ENCODE results near the gene IQGAP2.

IQGAP2 gene

GRCh38 chr5:76385540-76385939 lies 17.5 kb upstream of the IQGAP2 start:
- DNase-seq: no peak

DNA sequence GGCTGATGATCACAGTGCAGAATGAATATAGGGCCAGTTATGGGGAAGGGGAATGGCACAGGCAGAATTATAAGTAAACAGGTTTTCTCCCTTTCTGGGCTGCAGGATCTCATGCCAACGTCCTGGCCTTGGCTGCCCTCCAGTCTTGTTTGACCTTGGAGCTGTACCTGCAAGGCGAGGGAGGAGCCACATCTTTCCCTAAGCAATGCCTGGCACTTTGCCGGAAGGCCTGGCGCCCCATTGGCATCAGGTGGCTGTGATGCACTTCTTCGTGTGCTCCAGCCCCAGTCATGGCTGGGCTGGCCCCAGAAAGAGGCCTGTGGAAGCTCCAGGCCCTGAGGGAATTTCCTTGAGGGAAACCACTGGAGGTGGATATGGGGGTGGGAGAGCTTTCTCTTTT lies 16.7 kb upstream of the IQGAP2 start:
- DNase-seq: no peak

GRCh38 chr5:76388236-76388635 lies 14.8 kb upstream of the IQGAP2 start:
- DNase-seq: no peak

DNA sequence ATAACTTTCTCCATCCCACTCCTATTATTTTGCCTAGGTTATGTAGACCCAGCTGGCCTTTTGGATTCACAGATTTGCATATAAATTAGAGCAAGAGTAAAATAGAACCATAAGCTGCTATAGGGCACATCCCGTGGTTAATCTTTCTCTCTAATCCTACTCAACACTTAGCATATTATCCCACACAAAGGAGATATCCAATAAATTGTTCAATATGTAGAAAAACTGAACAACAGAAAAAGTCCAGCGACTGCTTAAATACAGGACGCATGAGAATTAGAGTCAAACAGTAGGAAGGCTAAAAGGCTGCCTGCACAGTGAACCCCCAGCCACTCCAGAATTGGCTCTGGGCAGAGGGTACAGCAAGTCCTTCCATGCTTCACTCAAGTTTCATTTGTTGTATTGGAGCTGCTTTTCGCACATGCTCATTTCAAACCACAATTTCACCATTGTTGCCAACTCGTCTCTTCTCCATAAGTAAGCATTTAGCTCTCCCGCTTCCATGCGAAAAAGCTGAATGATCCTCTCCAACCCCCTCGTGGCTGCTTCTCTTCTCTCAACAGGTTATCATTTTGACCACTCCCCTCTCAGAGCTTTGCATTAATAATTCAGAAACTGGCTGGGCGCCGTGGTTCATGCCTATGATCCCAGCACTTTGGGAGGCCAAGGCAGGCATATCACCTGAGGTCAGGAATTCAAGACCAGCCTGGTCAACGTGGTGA lies 14.1 kb upstream of the IQGAP2 start:
- no peak for DNase-seq

DNA sequence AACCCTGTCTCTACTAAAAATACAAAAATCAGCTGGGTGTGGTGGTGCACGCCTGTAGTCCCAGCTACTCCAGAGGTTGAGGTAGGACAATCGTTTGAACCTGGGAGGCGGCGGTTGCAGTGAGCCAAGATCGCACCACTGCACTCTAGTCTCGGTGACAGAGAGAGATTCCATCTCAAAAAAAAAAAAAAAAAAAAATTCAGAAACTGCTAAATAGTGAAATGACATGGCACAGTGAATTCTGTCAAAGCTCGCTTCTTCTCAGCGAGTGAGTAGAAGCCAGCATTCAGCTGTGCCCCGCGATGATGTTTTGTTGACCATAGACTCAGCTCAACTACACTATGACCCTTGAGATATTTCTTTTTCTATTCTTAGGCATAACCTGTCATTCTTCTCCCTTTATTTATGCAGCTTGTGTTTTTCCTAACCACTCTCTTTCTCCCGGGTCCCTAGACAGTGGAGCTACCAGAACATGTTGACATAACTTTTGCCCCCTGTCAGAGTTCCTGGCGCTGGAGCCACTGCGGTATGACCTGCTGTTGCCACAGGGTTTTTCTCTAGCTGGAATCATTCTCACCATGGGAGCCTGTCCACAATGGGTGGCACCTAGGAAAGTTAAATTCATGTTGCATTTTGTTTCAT lies 13.5 kb upstream of the IQGAP2 start:
- no peak for DNase-seq

DNA sequence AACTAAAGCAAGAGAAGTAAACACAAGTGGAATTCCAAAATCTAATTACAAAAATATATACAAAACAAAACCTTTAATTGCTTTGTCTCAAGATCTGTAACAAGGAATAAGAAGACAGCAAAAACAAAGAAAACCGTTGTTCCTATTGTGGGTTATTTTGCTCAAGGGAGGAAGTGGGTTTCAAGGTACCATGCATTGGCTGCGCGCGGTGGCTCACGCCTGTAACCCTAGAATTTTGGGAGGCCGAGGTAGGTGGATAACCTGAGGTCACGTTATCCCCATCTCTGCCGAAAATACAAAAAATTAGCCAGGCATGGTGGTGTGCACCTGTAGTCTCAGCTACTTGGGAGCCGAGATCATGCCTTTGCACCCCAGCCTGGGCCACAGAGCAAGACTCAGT lies 12.1 kb upstream of the IQGAP2 start:
- DNase-seq: no peak

DNA sequence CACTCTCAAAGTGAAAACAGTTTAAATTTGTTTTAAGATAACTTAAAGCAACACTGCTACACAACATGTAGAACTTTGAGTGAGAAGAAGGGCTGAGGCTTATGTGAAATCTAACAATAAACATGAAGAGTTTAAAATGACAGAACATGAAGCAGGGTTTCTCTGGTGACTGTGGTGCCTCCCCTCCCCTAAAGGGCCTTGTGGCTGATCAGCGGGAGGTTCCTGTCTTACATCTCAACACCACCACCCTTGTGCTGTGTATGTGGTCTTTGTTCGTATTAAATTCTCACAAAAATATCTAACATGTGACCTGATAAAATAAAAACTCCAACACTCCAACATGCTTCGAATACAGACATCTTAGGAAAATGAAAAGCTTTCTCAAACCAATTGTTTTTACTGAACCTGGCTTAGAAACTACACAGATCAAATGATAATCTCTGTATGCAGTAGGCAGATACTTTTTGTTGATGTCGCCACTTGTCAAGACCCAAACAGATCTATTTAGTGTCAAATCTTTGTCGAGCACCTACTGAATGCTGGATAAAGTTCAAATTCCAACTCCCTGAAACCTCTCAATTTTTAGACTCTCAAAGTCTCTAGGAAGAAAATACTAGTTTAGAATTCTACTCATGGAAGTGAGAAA lies 9.9 kb upstream of the IQGAP2 start:
- DNase-seq: no peak

DNA sequence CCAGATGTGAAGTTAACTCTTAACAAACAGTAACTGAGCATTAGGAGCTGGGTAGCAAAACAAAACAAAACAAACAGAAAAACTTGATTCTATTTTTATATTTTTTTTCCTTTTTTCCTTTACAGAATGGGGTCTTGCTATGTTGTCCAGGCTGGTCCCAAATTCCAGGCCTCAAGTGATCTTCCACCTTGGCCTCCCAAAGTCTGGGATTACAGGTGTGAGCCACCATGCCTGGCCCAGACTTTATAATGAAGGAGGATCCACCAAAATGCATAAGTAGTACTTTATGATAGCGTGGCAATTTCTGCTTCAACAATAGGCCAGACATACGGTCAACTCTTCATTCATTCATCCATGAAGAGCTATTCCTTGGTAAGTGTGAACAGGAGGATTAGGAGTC lies 5.9 kb upstream of the IQGAP2 start:
- no peak for DNase-seq

GRCh38 chr5:76399268-76399667 lies 3.8 kb upstream of the IQGAP2 start:
- no peak for DNase-seq

DNA sequence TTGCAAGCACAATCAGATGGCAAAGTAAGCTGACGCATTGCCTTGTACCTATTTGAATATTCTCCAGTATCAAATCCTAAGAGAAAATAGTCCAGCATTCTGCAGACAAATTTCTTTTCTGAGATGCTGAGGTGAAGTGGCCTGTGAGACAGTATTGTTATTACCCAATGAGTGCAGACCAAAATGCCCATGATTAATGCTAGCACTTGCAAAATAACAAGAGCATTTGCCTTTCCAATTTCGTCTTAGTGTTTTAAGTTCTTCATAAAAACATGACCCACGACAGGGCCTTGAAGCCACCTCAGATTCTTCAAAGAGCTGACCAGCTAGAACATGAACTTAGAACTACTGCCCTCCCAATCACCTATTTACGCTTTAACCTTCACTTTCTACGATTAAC lies 2.6 kb upstream of the IQGAP2 start:
- DNase-seq: peak; percentile 63

- DNase-seq: peak; percentile 63
Observed at GRCh38 chr5:76401801-76402250, 1.3 kb upstream of the IQGAP2 start.

DNA sequence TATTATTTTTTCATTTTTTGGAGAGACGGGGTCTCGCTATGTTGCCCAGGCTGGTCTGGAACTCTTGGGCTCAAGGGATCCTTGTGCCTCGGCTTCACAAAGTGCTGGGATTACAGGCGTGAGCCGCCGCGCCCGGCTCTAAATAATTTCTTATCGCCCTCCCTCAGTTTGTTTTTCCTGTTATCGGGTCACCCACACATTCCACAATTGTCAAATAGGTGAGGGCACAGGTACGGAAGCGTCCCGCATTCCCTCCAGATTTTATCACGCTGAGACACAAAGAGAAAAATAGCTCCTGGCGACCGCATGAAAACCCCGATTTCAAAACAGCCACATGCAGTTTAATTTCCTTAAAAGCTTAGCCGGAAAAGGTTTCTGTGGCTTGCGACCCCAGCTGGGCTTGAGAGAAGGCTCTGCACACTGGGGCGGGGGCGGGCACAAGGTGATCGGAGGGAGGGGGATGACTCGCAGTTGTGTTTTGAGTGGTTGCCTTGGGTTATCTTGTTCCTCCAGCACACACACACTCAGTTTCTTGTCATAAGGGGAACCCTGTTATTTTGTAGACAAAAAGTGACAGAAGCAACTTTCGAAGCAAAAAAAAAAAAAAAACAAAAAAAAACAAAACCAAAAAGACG lies 717 bp upstream of the IQGAP2 start:
- DNase-seq: no peak

- peak; percentile 22 for DNase-seq
Observed at GRCh38 chr5:76403766-76404222, 709 bp downstream of the IQGAP2 start.

DNA sequence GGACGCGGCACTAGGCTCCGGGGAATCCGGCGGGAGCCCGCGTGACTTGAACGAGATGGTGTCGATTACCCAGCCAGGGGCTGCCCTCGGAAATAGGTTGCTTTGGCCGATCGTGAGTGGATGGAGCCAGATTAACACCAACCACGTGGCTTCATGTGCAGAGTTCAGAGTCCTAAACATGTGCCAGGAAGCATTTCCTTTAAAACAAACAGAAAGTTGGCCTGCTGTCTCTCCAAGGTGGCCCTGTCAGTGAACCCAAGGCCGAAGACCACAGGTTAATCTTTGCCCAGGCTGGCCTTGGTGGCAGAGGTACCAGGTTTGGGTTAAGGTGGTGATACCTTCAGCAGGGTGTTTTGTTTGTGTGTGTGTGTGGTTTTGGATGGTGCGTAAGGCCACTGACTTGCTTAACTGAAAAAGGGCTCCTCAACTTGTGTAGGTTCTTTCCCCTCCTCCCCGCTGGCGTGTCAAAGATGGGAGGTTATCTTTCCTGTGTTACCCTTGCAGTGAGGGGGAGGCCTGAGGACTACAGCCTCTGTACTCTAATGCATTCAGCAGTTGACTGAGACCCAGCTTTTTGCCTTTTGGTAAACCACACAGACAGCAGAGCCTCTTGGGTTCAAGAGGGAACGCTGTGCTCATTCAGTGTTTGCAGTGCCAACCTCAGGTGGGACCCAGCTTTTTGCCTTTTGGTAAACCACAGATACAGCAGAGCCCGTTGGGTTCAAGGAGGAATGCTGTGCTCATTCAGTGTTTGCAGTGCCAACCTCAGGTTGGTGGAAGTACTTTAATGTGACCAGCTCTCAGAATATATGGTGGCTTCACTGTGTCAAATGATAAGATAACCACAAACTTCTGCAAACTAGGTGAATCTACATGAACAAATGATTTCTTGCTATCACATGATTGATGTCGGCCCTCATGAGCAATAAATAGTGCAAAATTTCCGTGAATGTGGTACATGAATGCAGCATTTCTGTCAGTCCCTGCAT lies 1.4 kb downstream of the IQGAP2 start:
- peak; percentile 58 for DNase-seq

DNA sequence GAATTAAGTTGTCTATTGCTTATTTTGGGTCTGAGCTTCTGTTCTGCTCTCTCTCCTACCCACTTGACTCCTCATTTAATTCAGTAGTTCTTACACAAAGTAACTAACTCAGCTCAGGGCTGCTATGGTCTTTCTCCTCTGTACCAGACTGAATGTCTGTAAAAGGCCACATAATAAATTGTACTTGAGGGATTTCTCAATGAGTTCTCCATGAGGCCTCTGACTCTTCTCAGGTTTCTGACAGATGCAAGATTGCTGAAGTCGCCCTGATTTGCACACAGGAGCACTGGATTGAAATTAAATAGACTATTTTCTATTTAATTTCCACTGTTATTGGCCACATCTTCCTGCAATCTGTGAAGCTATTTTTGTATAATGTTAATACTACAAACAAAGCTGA lies 2.9 kb downstream of the IQGAP2 start:
- peak; percentile 46 for DNase-seq

DNA sequence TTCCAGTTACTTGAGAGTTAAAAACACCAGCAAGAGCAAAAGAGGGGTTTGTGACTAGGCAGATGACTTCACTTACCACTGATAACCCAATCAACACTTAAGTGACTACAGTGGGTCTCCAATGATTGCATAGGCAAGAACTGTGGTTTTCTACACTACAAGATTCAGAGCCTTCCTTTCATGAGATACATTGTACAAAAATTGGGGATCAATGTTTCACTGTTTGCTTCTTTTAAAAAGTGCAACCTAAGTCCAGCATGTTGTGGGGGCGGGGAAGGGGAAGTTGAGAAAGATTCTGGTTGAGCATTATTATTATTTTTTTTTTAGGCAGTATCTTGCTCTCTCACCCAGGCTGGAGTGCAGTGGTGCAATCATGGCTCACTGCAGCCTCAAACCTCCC lies 3.6 kb downstream of the IQGAP2 start:
- peak; percentile 67 for DNase-seq

GRCh38 chr5:76408104-76408654 lies 5.1 kb downstream of the IQGAP2 start:
- DNase-seq: peak; percentile 79

- no peak for DNase-seq
Observed at GRCh38 chr5:76412511-76412910, 9.4 kb downstream of the IQGAP2 start.

- DNase-seq: no peak
Observed at GRCh38 chr5:76413746-76414145, 10.7 kb downstream of the IQGAP2 start.

DNA sequence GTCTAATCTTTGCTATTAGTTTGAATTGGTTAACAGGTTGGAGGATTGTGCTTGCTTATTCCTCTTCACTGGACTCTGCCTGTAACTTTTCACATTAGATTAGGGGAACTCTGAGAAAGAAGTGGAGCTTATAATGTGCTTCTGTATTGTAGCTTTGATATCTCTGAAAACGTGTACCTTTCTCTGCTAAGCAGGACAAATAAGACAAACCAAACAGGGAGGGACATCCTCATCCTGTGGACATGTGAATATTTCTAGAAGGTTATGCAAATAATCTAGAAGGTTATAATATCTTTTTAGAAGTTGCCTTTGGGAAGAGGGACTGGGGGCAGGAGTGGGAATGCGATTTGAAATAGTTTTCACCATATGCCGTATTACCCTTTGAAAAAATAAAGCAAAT lies 11.7 kb downstream of the IQGAP2 start:
- DNase-seq: no peak

DNA sequence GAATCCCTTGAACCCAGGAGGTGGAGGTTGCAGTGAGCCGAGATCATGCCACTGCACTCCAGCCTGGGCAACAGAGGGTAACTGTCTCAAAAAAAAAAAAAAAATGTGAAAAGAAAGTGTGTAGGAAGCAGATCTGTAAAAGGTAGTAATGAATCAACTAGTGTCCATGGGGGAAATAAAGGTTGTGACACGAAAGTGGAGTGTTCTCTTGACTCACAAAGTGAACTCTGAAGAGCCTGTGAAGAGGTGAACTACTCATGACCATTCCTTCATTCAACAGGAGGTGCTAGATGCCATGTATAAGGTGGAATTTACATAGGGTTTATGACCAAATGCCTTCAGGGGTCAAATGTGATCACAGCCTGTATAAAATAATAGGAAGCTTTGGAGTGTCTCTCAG lies 12.8 kb downstream of the IQGAP2 start:
- DNase-seq: no peak
